Kasumi-1 (cell line): ENCODE measurements around the gene MGA.
A peak's percentile ranks its signal among the peaks of the same experiment; 100 is the strongest.

Experiments
- DNase-seq, 2 experiments: peaks; one replicate each; lab custom pipeline; 2025; lab: John Stamatoyannopoulos, UW

The MGA gene

DNA sequence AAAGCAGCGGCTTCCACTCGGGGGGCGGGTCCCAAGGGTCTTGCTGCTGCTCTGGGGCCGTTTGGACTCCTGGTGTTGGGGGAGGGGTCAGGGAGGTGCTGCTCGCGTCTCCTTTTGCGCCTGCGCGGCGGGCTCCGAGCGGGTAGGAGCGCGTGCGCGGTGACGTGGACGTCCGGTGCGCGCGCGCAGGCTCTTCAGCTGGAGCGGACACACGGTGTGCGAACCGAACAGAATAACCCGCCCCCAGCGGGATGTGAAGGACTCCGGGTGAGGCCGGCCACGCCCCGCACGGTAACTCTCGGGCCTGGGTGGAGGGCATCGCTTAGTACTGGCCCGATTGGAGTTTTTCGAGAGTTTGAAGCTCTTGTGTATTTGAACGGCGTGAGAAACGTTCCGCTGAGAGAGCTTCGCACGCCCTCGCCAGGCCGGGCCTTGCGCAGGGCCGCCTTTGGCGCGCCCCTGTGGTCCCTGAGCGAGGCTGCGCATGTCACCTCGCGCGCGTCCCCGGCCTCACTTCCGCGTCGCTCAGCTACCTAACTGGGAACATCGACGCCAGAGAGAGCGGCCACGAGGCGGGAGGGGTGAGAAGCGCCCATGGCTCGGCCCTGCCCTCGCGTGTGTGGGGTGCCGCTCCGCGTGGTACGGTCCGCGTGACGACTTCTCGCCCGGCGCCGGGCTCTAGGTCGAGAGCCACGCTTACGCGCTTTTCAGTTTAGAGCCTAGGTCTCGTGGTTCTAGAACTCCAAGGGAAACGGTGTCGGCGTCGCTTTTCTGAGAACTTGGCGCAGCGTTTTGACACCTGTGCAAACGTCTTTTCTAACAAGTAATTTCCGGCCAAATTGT is at the start of gene MGA:
MGA (plus strand) TSS at position 171 of the 843 bp plus-strand sequence.
- DNase-seq: peak; percentile 47 to 65

DNA sequence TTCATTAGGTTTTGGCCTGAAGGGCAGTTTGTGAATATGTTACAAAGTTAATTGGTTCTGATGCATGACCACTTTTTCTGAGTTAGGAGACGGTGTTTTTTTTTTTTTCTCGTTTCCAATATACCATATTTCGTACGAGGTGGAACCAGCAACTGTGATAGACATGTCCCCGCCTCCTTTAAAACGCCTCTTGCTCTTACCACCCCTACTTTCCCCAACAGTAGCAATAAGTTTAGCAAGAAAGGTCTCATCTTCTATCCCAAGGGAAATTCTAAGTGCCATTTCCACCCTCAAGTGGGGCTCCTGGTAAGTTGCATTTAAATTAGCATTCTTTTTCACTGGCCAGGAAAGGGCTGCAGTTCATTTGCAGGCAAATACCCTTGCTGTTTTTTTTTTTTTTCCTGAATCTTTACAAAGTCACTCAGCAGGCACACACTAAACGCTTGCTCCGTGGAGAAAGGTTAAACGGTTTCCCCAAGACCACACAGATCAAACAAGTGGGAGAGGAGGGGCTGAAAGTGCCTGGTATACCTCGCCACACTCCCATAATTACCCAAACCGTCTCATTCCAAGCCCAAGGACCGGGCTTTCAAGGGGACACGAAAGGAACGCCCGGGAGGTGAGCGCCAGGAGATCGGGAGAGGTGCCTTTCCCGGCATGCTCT is 39.5 kb upstream of the MGA start:
- peak; percentile 43 to 51 for DNase-seq

DNA sequence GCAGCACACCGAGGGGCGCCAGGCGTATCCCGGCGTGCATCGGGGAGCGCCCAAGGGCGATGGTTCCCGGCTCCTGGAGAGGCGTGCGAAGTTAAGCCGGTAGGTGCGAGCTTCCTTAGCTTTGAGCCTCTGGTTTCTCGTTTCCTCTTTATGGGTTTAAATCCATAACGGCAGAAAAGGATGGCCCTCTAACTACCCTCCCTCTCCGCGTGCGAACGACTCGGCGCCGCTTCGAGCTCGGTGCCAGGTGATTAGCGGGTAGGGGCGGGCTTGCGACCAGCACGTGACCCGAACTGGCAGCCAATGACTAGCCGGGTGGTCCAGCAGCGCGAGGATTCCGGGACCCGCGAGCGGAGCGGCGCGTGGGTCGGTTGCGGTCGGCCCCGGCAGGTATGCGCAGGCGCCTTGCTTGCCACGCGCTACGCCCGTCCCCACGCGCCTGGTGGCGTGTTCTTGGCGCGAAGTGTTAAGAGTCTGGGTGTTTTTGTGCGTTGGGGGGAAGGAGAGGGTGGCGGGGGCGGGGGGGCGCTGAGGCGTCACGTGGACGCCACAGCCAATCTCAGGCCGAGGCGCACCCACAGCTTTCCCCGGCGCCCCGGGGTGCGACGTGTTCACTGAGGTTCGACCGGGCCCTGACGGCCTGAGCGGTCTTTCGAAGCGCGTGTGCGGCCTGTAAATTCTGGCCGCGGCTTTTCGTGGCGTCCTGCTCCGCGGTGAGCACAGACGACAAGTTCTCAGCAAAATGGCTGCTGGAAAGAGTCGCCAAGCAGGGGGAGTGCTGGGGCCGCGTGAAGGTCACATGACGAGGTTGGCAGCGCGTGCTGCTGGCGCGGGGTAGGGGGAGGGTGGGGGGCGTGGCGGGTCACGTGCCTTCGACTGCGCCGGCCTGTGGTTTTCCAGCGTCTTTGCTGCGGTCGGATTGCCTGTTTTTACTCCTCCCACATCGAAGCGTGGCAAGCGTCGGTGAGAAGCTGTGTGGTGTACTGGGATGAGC is 38.7 kb upstream of the MGA start:
- DNase-seq: peak; percentile 74 to 76

DNA sequence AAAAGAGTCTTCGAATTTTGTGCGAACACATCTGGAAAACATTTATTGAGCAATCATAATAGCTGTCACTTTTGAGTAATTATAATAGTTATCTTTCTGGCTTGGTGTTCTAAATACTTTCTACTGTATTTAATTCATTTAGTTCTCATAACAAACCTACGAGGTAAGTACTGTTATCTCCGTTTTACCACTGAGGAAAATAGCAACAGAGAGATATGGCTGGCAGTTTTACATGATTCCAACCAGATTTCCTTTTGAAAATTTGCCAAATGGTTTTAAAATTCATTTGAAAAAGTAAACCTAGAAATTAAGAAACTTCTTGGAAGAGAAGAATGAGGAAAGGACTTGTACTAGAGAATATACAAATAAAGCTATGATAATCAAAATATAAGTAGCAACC is 37.3 kb upstream of the MGA start:
- DNase-seq: no peak

DNA sequence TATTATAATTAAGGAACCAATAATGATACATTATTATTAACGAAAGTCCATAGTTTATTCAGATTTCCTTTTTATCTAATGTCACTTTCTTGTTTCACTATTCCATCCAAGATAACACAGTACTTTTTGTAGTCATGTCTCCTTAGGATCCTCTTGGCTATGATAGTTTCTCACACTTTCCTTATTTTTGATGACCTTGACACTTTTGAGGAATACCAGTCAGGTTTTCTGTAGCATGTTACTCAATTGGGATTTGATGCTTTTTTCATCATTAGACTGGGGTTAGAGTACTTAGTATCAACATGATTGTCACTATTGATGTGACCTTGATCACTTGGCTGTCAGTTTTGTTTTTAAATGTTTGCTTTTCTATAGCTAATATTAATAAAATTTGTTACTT is 33.0 kb upstream of the MGA start:
- DNase-seq: no peak

DNA sequence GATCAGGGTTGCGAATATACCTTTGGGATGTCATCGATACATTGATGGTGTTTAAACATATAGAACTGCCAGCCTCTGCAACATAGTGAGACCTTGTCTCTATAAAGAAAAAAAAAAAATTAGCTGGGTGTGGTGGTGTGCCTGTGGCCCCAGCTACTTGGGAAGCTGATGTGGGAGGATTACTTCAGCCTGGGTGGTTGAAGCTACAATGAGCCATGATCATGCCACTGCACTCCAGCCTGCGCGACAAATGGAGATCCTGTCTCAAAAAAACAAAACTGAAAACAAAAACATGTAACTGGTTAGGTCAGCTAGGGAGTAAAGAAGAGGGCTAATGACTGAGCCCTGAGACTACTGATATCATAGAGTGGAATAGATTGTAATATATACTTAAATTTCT is 30.7 kb upstream of the MGA start:
- DNase-seq: no peak

DNA sequence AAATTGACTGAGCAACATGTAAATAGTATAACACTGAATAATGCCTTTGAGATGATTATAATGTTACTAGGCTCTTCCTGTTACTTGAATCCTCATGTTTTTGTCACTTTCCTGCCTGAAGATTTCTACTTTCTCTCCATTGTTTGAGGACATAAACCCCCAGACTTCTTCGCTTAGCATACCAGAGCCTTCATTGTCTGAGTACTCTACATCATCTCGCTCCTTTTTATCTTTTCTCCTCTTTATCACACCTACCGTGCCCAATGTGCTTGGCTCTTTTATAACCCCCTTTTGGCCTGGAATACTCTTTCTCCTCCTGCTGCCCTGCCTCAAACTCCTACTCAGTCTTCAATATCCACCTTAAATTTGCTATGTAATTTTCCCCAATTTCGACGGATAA is 30.3 kb upstream of the MGA start:
- no peak for DNase-seq

DNA sequence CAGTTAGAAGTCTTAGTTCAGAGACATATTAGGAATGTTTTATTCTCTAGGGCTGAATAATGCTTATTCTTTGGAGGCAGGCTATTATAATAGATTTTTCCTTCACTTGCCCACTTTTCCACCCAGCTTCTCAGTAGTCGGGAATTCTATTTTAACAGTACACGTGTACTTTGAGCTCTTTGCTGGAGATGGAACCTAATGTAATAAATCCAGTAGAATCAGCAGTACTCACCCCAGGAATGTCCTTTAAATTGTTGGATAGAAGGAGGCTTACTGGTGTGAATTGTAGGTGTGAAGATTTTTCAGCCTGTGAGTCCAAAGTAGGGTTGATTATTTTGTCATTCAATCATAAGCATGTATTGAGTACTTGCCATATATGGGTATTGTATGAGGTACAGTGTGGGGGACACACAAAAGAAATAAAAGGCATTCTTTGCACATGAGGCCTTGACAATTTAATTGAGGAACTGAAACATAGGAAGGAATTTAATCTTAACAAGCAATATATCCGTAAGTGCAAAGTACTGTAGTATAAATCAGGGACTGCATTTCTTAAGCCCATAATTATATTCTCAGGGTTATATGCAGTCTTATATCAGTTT is 29.5 kb upstream of the MGA start:
- DNase-seq: no peak

DNA sequence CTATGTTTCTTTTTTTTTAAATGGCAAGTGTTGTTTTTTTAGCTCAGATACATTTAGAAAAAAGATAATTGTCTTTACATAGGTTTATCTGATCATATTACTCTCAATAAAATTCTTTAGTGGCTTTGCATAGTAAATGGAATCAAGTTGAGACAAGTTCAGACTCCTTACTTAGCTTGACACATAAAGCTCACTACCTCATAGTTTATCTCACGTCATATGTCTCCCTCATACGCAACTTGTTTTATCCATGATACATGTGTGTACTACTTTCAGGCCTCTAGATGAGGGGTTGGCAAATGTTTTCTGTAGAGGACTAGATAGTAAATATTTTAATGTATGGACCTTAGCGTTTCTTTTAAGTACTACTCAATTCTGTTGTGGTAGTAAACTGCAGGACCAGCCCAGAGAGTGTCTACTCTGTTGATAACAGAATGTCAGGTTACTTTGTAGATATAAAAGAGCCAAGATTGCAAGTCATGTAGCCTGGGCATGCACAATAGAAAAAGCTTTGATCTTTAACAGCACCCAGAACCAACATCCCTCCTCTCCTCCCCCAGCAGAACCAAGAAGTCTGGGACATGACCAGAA is 28.2 kb upstream of the MGA start:
- no peak for DNase-seq

DNA sequence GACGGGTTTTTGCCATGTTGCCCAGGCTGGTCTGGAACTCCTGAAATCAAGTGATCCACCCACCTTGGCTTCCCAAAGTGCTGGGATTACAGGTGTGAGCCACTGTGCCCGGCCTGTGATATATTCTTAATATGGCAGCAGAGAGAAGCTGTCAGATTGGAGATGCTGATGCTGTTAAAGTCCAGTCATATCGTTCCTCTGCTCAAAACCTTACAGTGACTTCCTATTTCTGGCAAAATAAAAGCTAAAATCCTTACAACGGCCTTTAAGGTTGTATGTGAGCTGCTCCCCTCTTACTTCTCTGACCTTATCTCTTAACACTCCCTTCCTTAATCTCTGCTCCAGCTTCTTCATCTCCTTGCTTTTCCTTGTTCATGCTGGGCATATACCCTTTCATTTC is 26.6 kb upstream of the MGA start:
- no peak for DNase-seq

DNA sequence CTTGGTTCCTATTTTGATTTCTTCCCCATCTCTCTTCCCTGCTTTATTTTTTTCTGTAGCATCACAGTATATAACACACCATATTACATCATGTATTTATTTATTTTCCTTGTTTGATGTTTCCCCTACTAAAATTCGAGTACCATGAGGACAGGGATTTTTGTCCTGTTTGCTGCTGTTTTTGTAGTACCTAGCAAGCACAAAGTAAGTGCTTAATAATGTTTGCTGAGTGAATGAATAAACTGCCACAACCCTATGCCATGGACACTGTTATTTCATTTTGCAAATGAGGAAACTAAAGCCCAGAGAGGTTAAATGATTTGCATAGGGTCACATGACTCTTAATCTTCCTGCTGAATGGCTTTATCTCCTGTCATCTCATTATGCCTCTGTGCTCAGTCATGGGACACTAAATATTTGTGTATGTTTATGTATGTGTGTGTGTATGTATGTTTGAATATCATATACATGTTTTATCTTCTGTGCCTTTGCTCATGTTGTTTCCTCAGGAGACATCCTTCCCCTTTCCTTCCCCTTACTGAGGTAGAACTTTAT is 26.1 kb upstream of the MGA start:
- DNase-seq: peak in 1 of 2 experiments; percentile 9

DNA sequence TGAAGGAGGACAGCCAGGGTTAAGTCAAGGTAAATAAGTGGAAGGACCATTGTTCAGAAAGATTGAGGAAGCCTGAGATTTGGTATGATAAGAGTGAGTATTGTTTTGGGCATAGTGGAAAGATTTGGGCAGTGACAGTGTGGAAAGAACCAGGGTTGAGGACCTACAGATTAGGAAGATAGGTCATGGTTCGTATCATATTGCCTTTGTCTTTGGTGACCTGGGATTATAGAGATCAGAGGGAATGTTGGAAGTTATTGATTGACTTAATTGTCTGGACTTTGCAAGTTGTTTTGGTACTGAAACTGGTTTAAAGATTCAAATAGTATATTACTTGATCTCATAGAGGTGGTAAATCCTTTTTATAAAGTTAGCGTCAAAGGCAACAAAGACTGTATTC is 23.1 kb upstream of the MGA start:
- DNase-seq: no peak

DNA sequence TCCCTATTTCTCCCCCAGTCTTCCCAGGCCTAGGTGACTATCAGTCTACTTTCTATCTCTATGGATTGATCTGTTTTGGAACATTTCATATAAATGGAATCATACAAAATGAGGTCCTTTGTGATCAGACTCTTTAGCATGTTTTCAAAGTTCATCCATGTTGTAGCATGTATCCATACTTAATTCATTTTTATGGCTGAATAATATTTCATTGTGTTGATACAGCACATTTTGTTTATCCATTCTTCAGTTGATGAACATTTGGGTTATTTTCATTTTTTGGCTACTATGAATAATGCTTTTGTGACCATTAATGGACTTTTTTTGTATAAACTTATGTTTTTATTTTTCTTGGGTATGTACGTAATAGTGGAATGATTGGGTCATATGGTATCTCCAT is 19.2 kb upstream of the MGA start:
- DNase-seq: no peak

DNA sequence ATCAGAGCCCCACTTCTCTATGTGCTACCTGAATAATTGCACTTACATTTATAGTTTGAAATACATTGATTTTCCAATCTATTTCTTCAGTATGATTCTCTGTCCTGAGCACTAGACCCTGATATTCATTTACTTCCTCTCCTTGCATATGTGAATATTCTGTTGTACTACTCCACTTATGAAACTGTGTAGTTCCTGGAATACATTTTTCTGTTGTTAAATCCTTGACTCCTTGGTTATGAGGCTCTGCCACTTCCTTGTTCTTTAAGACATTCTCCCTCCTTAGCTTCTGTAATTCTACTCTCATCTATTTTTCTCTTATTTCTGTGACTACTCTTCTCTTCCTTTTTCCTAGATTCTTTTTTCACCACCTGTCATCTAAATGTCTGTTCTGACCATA is 12.9 kb upstream of the MGA start:
- DNase-seq: peak; percentile 11 to 51

DNA sequence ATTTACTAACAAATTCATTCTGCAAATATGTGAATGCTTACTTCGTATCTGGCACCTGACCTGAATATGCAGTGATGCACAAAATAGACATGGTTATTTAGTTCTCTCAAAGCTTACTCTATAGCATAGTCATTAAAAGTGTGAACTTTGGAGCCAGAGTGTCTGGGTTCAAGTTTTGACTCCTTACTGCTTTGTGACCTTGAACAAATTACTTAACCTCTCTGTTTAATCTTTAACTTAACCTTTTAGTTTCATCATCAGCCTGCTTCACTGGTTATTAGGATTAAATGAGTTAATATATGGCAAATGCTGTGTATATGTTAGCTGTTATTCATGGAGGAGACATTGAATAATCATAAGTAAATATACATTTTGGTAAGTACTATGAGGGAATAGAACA is 12.1 kb upstream of the MGA start:
- no peak for DNase-seq

DNA sequence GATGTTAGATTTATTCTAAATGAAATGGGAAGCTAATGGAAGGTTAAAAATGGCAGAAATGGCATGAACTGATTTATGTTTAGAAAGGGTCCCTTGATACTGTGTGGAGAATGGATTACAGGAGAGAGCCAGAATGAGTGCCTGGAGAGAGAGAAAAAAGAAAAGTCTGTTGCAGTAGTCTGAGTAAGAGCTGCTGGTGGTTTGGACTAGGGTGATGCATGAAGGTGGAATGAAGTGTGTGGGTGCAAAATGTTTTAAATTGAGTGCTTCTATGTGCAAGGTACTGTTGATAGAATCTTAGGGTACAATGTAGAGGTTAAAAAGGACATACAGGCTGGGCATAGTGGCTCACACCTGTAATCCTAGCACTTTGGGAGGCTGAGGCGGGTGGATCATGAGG is 11.4 kb upstream of the MGA start:
- no peak for DNase-seq

DNA sequence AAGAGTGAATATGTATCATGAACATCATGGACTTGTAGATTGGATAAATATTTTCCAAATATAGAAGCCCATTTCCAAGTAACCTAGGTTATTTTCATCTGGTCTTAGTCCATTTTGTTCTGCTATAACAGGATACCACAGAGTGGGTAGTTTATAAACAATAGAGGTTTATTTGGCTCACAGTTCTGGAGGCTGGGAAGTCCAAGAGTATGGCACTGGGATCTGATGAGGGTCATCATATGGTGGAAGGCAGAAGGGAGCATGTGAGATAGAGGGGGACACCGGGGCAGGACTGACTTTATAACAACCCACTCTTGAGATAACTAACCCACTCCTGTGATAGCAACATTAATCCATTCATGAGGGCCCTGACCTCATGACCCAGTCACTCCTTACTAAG is 9.4 kb upstream of the MGA start:
- no peak for DNase-seq

DNA sequence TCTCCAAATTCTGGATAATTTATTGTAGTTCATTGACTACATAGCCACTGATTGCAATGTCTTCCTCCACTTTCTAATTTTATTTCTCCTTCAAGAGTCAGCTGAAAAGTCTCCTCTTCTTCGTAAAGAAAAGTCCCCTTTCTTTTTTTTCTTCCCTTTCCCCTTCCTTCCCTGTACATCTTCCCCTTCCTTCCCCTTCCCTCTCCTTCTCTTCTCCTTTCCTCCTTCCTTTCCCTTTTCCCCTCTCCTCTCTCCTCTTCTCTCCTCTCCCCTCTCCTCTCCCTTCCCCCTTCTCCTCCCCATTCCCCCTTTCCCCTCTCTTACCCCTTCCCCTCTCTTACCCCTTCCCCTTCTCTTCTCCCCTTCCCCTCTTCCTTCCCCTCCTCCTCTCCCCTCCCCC is 8.8 kb upstream of the MGA start:
- no peak for DNase-seq

DNA sequence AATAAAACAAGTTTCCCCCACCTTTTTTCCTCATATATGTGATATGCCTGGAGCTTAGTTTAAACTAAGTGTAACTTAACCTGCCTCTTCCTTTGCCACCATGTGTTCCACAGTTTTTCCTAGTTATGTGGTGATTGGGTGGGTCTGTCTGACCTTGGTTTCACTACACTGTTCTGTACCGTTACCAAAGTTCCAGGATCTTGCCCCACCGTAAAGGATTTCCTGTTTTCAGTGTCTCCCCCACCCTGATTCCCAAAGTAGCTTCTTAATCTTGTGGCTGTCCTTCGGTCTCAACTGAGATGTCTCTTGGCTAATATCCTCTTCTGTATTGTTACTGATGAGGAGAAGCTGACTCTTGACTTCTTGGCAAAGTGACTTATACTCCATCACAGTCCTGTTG is 6.4 kb upstream of the MGA start:
- peak in 1 of 2 experiments; percentile 5 for DNase-seq

DNA sequence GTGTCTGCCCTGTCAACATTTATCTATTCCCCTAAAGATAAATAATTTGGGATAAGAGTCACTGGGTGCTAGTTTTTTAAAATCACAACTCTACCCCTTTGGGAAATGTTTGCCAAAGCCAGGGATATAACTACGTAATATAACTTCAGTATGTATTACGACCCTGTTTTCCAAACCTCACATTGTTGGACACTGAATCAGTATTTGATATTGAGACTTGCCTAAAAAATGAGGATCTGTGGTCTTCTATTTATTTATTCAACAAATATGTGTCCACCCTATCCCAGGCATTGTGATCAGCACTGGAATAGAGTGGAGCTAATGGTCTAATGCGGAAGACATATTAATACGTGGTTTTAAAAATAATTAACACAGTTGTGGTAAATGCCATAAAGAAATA is 4.5 kb upstream of the MGA start:
- no peak for DNase-seq

DNA sequence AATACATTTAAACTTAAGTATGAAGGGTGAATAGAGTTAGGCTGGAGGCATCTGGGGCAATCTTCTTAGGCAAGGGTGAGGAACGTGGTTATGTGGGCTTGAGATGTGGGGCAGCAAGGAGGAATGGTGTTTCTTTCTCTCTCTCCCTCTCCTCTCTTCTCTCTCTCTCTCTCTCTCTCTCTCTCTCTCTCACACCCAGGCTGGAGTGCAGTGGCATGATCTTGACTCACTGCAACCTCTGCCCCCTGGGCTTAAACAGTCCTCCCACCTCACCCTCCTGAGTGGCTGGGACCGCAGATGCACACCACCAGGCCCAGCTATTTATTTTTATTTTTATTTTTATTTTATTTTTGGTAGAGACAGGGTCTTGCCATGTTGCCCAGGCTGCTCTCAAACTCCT is 4.0 kb upstream of the MGA start:
- no peak for DNase-seq
